Suprapubic skin (tissue), 4 donors: Measurements from ENCODE around the gene THRB. TPM values are rescaled to one million over a fixed set of nuclear protein-coding genes. Genes with fewer than 3 reads are reported as not detected.

ENCODE experiments used
- DNase-seq, 2 donors: peaks; one replicate each; pipeline ENCODE4 v3.0.0-alpha.2; 2019; ENCODE audit warnings: low spot score in 2 of 2
- H3K27ac ChIP-seq: fragments of 200-600 bp; sonication (generic); one replicate; pipeline ENCODE4 v1.5.1; 2019
- H3K27me3 ChIP-seq: fragments of 200-600 bp; sonication (generic); one replicate; pipeline ENCODE4 v1.5.1; 2019
- H3K36me3 ChIP-seq: fragments of 200-600 bp; sonication (generic); one replicate; pipeline ENCODE4 v1.5.1; 2019
- H3K4me1 ChIP-seq: fragments of 200-600 bp; sonication (generic); one replicate; pipeline ENCODE4 v1.5.1; 2019
- H3K4me3 ChIP-seq: fragments of 200-600 bp; sonication (generic); one replicate; pipeline ENCODE4 v1.5.1; 2019; ENCODE audit warnings: mild to moderate bottlenecking
- H3K9me3 ChIP-seq: fragments of 200-600 bp; sonication (generic); one replicate; pipeline ENCODE4 v1.5.1; 2019
- CTCF ChIP-seq, 2 donors: fragments of 200-600 bp in 1 of 2; fragments of 450-650 bp in 1 of 2; sonication (generic) in 1 of 2; IDR thresholded peaks; one replicate each; pipeline ENCODE4 v1.5.1; 2016 to 2019; ENCODE audit warnings: antibody characterized with exemption in 2 of 2, mild to moderate bottlenecking in 1 of 2, moderate library complexity in 1 of 2
- EP300 ChIP-seq: sonication (generic); formaldehyde crosslinking; IDR thresholded peaks from one replicate; pipeline ENCODE4 v1.6.1; 2017; ENCODE audit warnings: antibody characterized with exemption
- POLR2A ChIP-seq, 2 donors: fragments of 450-650 bp; IDR thresholded peaks; one replicate each; pipeline ENCODE4 v1.6.1; 2017; ENCODE audit warnings: antibody characterized with exemption in 2 of 2, mild to moderate bottlenecking in 2 of 2, moderate library complexity in 2 of 2
- POLR2AphosphoS5 ChIP-seq, 3 donors: sonication (generic); formaldehyde crosslinking; IDR thresholded peaks; one replicate each; pipeline ENCODE4 v1.6.1; 2017; ENCODE audit warnings: antibody characterized with exemption in 3 of 3
- WGBS: methylation state at CpG from one replicate; pipeline ENCODE4 v1.1.5; 2018; 5-methylcytosine and 5-hydroxymethylcytosine counted together
- total RNA-seq, 4 donors: library from RNA; depleted of rRNA; stranded (reverse); fragments of >200 nt; gene quantifications; one replicate each; pipeline ENCODE4 v1.1.0, GENCODE V29; 2016

The THRB gene
- total RNA-seq, 4 donors from 2014 or later = 16.6 to 32.9 (median 24.4) TPM

- Histone ChIP-seq H3K4me1 (no peaks in the 10 kb centered on the region), H3K36me3 (no peaks in the 10 kb centered on the region), H3K27ac (no peak overlapping the region), H3K9me3 (no peaks in the 10 kb centered on the region), H3K4me3 (no peak overlapping the region), H3K27me3 (no peaks in the 10 kb centered on the region)
- WGBS = 74% methylated on average over 6 of the region's 6 CpGs
- DNase-seq = no peak
- no peak for TF ChIP-seq EP300
- TF ChIP-seq POLR2AphosphoS5 (IDR thresholded peaks at IDR 0.05) = no peak
- TF ChIP-seq POLR2A (IDR thresholded peaks at IDR 0.05) = no peak
- no peak for TF ChIP-seq CTCF (IDR thresholded peaks at IDR 0.05)
Observed at GRCh38 chr3:24158761-24159454, 335.7 kb downstream of the THRB start.

- TF ChIP-seq CTCF (IDR thresholded peaks at IDR 0.05) = no peak
- no peak for TF ChIP-seq POLR2A (IDR thresholded peaks at IDR 0.05)
- no peak for TF ChIP-seq POLR2AphosphoS5 (IDR thresholded peaks at IDR 0.05)
- no peak for TF ChIP-seq EP300
- Histone ChIP-seq H3K4me1 (no peaks in the 10 kb centered on the region), H3K27ac (no peak overlapping the region), H3K4me3 (no peak overlapping the region), H3K36me3 (no peaks in the 10 kb centered on the region), H3K27me3 (no peaks in the 10 kb centered on the region), H3K9me3 (no peaks in the 10 kb centered on the region)
- DNase-seq = no peak
- 96% methylated on average over 4 of the region's 4 CpGs for WGBS
Observed at GRCh38 chr3:24157106-24157505, 337.5 kb downstream of the THRB start.

- H3K27ac ChIP-seq = no peak overlapping the region
- WGBS = 51% methylated on average over 2 of the region's 2 CpGs
- no peak for DNase-seq
- TF ChIP-seq POLR2A (IDR thresholded peaks at IDR 0.05) (no peak), POLR2AphosphoS5 (IDR thresholded peaks at IDR 0.05) (no peak), CTCF (IDR thresholded peaks at IDR 0.05) (no peak), EP300 (no peak)
- H3K4me3 ChIP-seq = no peak overlapping the region
- H3K27me3 ChIP-seq = no peaks in the 10 kb centered on the region
- H3K9me3 ChIP-seq = no peaks in the 10 kb centered on the region
- no peaks in the 10 kb centered on the region for H3K4me1 ChIP-seq
- no peaks in the 10 kb centered on the region for H3K36me3 ChIP-seq
Observed at GRCh38 chr3:24156466-24156865, 338.2 kb downstream of the THRB start.

- H3K9me3 ChIP-seq = no peaks in the 10 kb centered on the region
- H3K36me3 ChIP-seq = no peaks in the 10 kb centered on the region
- no peak overlapping the region for H3K4me3 ChIP-seq
- H3K4me1 ChIP-seq = no peaks in the 10 kb centered on the region
- TF ChIP-seq POLR2AphosphoS5 (IDR thresholded peaks at IDR 0.05) (no peak), POLR2A (IDR thresholded peaks at IDR 0.05) (no peak), EP300 (no peak), CTCF (IDR thresholded peaks at IDR 0.05) (no peak)
- H3K27ac ChIP-seq = no peak overlapping the region
- H3K27me3 ChIP-seq = no peaks in the 10 kb centered on the region
- no peak for DNase-seq
Observed at GRCh38 chr3:24155276-24155675, 339.4 kb downstream of the THRB start.

- TF ChIP-seq EP300 (no peak), CTCF (IDR thresholded peaks at IDR 0.05) (no peak), POLR2A (IDR thresholded peaks at IDR 0.05) (no peak), POLR2AphosphoS5 (IDR thresholded peaks at IDR 0.05) (no peak)
- Histone ChIP-seq H3K27ac (no peak overlapping the region), H3K4me3 (no peak overlapping the region), H3K9me3 (no peaks in the 10 kb centered on the region), H3K36me3 (no peaks in the 10 kb centered on the region), H3K27me3 (no peaks in the 10 kb centered on the region), H3K4me1 (no peaks in the 10 kb centered on the region)
- no peak for DNase-seq
- WGBS = 22% methylated on average over 1 of the region's 1 CpG
Observed at GRCh38 chr3:24154781-24155180, 339.9 kb downstream of the THRB start.
